Fibroblast of the aortic adventitia (primary cell): ENCODE measurements around the gene SVEP1. TPM values are rescaled to one million over a fixed set of nuclear protein-coding genes. Genes with fewer than 3 reads are reported as not detected.

ENCODE experiments used
- DNase-seq: peaks from one replicate; pipeline ENCODE4 v3.0.0-alpha.2; 2010; ENCODE audit warnings: low read depth
- H3K4me3 ChIP-seq: 2 replicates; pipeline ENCODE4 v1.5.1; 2011; ENCODE audit warnings: low read depth, mild to moderate bottlenecking, control low read depth, low read length, moderate library complexity
- total RNA-seq: library from RNA; depleted of rRNA; stranded (reverse); fragments of >200 nt; gene quantifications from 2 replicates; pipeline ENCODE4 v1.2.3, GENCODE V29; 2012; ENCODE audit warnings: low replicate concordance
- TF ChIP-seq, protein P1 (sequence below): IDR thresholded peaks from 2 replicates; pipeline ENCODE4 v1.5.1; 2011; ENCODE audit warnings: mild to moderate bottlenecking, low read length, control low read depth, inconsistent platforms; ENCODE audit not compliant: insufficient read depth

Gene SVEP1
- total RNA-seq, 1 donor: 50.2 TPM

DNA sequence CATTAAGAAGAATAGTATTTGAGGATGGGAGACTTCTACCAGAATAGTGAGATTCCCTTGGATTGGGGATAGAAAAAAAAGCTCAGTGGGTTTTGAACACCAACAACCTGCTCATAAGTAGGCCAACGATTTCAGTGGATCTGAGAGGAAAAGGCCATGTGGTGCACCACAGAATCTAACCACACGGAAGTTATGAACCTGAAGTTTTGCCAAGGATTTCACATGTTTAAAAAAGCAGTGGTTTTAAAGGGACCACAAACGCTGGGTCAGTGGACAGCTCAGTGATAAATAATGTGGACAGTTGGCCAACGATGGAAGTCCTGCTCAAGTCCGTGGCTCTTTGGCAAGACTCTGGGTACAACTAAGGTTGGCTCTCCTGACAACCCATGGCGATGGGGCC is 134.6 kb downstream of the SVEP1 start:
- TF ChIP-seq, protein P1, sequence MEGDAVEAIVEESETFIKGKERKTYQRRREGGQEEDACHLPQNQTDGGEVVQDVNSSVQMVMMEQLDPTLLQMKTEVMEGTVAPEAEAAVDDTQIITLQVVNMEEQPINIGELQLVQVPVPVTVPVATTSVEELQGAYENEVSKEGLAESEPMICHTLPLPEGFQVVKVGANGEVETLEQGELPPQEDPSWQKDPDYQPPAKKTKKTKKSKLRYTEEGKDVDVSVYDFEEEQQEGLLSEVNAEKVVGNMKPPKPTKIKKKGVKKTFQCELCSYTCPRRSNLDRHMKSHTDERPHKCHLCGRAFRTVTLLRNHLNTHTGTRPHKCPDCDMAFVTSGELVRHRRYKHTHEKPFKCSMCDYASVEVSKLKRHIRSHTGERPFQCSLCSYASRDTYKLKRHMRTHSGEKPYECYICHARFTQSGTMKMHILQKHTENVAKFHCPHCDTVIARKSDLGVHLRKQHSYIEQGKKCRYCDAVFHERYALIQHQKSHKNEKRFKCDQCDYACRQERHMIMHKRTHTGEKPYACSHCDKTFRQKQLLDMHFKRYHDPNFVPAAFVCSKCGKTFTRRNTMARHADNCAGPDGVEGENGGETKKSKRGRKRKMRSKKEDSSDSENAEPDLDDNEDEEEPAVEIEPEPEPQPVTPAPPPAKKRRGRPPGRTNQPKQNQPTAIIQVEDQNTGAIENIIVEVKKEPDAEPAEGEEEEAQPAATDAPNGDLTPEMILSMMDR: no peak
- DNase-seq: peak; percentile 49
- no peak overlapping the region for H3K4me3 ChIP-seq

DNA sequence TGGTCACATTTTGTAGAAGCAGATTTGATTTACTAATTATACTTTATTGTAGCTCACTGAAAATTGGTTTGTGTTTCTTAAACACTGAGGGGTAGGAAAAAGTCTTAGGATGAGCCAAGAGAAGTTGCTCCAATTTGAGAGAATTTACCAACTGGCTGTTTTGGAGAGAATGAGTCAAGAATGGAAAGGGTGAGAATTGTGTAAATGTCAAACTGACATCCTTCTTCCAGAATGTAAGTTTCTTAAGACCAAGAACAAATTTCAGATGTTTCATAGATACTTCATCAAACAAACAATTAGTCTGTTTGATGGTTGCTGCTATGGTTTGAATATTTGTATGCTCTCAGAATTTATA is 135.7 kb downstream of the SVEP1 start:
- TF ChIP-seq, protein P1: no peak
- DNase-seq: no peak
- no peak overlapping the region for H3K4me3 ChIP-seq

DNA sequence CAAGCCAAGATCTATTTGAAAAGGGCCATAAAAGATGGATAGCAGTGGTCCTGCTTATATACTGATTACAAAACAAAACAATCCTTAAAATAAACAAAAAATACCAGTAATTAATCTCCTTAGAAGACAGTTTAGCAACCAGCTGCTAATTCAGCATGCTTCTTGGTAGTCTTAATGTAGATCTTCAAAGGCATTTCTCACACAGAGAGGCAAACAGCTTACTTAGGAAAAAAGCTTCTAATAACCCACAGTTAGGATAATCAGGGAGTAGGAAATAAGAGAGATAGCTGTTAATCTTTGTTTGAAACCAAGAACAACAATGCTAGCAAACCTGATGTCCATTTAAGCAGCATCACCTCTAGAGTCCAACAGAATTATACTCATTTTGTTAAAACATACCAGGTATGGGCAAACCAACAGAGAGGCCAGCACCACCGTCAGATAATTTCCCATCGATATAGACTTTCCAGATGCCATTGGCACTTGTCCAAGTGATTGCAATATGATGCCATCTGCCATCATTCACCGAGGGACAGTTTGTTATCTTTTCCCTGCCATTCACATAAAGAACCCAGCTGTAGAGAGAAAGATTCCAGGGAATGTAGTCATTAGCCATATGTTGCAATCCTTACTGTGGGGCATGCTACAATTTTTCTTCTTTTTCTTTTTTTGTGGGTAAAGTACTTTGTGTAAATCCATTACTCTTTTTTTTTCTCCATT is 136.2 kb downstream of the SVEP1 start:
- DNase-seq: peak; percentile 87
- TF ChIP-seq, protein P1: no peak
- H3K4me3 ChIP-seq: no peak overlapping the region

DNA sequence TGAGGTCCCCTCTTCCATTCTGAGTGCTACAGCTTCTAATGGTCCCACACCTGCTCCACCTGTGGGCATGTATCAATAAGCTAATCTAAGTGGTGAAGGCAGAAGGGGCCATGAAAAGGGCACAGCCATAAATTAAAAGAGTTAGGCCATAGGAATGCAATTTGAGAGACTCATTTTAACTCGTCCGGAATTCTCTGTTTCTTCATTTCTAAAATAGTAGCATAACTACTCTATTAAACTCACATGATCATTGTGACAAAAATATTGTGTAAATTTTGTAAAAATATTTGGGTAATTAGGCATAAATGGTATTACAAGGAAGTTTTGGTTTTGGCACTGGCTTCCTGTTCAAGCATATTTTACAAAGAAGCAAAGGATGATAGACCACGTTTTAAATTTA is 138.7 kb downstream of the SVEP1 start:
- DNase-seq: no peak
- TF ChIP-seq, protein P1: no peak
- H3K4me3 ChIP-seq: no peak overlapping the region

DNA sequence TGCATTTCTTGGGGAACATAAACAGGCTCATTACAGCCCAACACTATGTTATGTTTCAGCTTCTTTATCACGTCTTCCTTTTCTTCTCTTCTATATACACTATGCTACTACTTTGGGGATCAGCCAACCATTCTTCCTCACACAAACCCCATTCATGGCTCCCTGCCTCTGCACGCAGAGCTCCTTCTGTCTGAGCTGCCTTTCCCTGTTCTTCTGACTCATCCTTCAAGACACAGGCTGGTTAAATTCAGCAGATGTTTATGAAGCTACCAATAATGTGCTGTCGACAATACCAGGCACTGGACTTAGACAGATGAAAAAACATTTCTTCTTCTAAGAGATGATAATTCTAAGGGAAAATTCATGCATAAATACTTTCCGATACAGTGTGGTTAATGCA is 139.4 kb downstream of the SVEP1 start:
- peak; percentile 92 for DNase-seq
- H3K4me3 ChIP-seq: no peak overlapping the region
- TF ChIP-seq, protein P1: no peak

DNA sequence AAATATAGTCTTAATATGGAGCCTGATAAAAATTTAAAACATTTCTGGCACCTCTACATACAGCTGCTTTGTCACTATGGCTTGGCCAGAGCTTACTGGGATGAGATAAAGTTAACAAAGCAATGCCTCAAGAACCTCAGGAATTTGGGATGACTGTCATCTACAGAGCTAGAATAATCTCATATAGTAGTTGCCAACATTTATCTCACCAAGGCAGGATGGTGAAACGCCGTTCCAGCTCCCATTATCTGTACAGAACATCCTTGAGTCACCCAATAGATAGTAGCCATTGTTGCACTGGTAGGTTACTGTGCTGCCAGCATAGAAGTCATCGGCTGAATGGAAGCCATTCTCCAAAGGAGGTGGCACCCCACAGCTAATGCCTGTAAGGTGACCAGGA is 147.3 kb downstream of the SVEP1 start:
- TF ChIP-seq, protein P1: no peak
- DNase-seq: peak; percentile 88
- H3K4me3 ChIP-seq: no peak overlapping the region

DNA sequence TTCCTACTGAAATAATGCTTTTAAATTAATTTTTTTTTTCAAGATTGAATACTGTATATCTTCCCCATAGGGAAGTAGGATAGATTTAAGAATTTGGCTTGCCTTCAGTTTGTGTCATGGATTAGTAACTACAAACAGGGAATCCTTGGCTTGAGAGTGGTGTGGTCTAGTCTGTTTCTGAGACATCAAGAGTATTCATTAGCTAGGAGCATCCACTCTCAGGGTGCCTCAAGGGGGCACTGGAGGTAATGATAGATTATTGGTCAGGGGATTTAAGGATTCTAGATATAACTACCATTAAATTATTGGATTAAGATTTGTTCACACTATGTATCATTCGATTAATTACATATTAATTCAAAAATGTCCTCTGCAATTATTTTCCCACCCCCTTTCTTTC is 150.1 kb downstream of the SVEP1 start:
- DNase-seq: no peak
- TF ChIP-seq, protein P1: peak; percentile 12
- H3K4me3 ChIP-seq: no peak overlapping the region
